Raji (cell line): ENCODE results near the gene CYP1A2.

Experiments
- POLR2A ChIP-seq: IDR thresholded peaks from 2 replicates; pipeline ENCODE4 v1.6.1; 2011; ENCODE audit warnings: low read depth, low read length, control low read depth; ENCODE audit not compliant: insufficient read depth

Gene CYP1A2

DNA sequence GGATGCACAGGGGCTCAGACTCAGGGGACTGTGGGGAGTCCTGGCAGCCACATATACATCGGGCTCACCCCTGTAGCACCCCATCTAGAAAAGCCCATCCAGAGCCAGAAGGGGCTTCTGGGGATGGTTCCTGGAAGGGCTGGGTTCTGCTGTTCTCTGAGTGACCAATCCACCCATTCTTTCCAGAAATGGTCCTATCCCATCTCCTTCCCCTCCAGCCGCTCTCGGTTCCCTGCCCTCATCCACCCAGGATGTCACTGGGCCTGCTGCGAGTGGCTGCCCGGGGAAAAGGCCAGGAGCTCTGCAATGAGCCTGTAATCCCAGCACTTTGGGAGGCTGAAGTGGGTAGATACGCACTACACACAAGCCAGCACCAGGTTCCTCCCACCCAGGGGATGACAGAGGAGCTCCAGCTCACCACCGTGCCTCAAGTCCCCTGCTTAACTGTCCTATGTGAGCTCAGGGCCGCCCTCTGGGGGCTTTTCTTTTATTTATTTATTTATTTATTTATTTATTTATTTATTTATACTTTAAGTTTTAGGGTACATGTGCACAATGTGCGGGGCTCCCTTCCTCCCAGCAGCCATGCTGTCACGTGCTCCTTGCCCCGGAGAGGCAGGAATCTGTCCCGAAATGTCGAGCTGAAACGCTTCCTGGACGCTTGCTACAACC lies 19.6 kb downstream of the CYP1A2 start:
- TF ChIP-seq POLR2A, result no peak

DNA sequence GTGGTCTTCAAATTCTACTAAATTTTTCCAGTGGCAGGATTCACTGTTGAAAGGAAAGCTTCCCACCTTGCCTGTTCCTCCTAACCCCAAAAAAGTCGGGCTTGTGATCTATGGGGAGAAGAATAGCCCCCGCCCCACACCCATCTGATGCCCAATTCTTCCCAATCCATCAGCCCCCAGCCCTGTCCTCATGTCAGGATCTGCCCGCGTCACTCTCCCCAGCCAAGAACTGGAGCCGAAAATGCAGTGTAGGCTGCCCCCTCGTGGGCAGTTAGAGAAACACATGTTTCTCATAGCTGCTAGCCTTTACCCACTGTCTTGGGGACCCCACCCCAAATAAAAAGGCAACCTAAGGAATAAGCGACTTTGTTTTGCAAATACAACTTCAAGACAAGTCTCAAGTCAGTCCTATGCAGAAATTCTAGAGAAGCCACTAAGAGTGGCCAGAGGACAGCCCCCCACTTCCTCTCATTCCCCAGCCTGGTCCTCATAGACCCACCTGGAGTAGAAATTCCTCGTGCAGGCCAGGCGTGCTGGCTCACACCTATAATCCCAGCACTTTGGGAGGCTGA lies 20.2 kb downstream of the CYP1A2 start:
- TF ChIP-seq POLR2A, result no peak

DNA sequence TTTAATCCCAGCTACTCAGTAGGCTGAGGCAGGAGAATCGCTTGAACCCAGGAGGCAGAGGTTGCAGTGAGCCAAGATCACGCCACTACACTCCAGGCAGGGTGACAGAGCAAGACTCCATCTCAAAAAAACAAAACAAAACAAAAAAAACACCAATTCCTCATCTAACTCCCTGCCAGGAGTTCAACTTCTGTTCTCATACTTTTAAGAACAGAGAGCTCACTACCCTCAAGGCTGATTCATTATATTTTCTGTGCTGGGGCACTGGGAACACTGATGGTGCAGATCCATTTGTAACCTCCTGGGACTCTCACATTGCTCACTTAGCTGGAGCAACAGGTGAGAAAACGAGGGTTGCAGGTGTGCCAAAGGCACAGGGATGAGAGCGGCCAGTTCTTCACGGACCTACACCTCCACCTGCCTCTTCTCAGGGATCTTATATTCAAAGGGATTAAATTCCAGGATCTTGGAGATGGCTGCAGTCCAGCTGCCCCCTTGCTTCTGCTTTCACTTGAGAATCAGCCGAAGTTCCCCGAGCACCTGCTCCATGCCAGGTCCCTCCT lies 20.9 kb downstream of the CYP1A2 start:
- no peak for TF ChIP-seq POLR2A

DNA sequence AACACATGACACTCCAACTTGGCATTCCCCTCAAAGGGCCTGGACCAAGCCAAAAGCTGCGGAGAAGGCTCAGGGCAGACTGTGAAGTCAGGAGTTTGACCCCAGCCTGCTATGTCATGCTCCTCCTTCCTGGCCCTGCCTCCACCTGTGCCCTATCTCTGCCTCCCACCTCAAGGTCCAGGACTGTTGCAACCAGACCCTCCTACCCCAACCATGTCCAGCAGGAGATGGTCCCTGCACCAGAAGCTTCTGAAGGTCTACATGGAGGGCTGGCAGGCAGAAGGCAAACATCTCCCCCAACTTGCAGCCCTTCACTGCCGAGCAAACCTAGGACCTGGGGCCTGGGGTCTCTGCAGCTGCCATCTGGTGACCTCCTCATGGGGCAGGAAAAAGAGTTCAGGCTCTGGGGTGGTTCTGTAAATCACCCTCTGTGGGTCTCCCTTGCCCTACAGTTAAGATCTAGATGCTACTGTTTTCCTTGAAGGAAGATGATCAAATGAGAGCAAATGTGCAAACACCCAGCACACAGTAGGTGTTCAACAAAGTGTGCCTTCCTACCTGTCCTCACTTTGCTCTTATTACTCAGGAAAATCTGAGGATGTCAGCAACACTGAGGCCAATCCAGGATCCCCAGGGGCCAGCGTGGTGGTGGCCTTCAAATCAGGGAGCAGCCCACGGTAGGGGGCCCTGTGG lies 21.7 kb downstream of the CYP1A2 start:
- TF ChIP-seq POLR2A, result no peak

DNA sequence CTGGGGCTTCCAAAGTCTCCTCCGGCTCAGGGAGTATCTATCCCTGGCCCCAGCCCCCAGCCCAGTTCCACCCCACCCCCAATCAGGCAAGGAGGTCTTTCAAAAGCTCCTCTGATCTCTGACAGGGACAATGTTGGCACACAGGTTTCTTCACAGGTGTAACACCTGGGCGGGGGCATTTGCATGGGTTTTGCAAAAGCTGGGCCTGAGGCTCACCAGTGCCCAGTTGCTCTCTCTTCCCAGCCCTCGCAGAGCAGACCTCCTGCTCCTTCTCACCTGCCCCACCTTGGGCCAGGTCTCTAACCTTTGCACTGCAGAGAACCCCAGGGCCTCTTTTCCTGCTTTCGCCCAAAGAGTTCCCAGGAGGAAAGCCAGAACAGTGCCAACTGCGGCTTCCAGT lies 24.7 kb downstream of the CYP1A2 start:
- no peak for TF ChIP-seq POLR2A

DNA sequence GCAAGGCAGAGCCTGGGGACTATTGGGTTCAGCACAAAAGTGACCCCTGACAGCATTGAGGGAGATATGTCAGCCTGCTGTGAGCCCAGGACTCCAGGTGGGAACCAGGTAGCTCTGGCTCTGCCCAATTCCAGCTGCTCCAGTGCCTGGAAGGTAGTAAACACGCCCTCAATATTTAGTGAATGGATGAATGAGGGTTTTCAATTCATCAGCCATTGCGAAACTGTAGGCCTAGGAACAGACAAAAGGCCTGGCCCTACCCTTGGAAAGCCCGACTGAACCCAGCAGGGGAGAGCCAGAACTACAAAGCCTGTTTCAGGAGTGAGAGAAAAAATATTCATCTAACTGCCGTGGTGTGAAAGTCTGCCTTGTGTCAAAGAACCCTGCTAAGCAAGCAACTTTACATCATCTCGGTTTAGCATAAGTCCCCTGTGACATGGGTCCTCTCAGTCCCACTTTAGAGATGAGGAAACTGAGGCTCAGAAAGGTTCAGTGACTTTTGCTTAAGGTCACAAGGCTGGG lies 25.1 kb downstream of the CYP1A2 start:
- TF ChIP-seq POLR2A, result no peak

DNA sequence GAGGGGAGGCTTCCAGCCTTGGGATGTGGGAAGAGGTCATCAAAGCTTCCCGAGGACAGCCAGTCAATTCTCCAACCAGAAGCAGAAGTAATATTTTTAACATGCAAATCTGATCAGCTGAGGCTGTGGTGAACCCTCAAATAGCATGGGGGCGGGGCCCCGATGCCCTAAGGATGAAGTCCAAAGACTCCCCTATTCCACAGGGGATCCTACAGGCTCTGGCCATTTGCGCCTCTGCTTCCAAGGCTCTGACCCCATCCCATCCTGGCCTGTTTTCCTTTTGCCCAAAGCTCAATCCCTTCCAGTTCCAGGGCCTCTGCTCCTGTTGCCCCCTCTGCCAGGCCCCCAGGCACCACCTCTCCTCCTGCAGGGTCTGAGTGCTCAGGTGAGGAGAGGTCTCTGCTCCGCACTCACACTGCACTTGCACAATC lies 26.5 kb downstream of the CYP1A2 start:
- TF ChIP-seq POLR2A, result no peak

DNA sequence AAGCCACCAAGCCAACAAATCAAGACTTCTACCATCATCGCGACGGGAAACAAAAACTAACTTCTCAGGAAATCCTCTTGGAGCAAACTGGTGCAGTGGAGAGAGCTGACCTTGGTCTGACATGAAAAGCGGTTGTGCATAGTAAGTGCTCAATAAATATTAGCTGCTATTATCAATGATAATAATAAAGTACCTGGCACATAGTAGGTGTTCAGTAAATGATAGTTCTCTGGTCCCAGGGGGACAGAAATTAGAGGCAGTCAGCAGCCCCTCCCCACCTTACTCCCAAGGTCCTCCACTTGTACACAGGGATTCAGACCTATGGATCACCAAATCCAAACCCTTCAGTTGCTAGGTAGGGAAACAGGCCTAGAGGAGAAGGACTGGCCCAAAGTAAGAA lies 27.2 kb downstream of the CYP1A2 start:
- TF ChIP-seq POLR2A, result no peak

DNA sequence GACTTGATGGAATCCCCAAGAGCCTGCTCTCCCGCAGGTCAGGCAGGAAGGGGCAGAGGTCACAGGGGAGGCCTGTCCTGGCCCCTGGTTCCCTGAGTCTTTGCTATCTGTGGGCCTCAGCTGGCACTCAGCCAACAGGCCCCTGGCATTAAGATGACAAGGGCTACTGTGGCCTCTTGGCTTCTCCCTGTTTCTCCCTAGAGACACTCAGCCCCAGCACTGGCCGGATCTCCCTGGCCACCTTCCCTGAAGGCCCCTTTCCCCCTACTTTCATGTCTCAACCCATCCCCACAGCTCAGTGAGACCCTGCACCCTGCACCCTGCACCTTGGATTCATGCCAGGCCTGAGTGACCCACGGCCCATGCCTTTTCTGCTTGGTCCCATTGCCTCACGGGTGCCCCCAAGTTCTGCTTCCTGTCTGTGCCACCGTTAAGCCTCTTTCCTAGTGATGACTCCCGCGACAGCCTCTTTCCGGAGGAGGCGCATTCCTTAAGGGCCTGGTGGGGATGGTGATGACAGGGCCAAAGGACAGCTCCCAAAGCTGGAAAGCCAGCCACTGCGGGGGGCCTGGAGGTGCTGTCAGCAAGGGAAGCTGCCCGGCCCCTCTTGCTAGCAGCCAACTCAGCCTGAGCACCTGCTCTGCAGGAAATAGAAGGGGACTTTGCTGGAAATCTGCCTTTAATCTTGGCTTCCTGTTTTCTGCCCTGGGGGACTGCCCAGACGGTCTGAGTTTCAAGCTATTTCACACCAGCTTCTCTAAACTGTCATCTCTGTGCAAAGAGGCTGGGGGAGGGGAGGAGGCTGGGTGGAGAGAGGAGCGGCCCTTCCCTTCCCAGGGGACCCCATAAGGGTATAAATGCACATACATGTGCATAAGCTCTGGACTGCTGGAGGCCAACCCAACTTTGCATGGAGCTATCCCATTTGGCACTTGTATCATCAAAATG lies 28.4 kb downstream of the CYP1A2 start:
- TF ChIP-seq POLR2A, result peak; percentile 88

DNA sequence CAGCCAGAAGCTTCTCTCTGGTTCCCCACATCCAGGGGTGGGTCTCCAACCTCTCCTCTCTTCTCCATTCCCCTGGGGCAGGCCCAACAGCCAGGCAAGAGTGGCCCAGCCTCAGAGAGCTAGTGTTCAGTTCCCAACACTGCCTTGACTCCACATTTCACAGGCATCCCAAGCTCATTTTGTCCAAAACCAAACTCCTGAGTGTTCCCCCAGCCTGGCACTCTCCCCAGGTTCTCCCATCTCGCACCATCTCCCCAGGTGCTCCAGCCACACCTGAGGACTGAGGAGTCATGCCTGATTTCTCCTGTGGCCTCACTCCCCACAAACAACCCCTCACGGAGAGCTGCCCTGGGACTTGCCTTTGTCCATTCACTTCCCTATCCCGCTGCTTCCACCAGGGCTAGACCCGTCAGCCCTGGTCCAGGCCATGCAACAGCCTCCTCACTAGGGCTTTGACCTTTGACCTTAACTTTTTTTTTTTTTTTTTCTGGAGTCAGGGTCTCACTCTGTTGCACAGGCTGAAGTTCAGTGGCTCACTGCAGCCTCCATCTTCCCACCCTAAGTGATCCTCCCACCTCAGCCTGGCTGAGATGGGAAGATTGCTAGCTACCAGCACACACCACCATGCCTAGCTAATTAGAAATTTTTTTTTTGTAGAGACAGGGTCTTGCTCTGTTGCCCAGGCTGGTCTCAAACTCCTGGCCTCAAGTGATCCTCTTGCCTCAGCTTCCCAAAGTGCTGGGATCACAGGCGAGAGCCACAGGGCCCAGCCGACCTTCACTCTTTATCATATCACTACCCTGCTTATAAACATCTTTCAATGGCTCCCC lies 29.3 kb downstream of the CYP1A2 start:
- peak; percentile 60; the same call in 1 of the 2 replicates for TF ChIP-seq POLR2A

DNA sequence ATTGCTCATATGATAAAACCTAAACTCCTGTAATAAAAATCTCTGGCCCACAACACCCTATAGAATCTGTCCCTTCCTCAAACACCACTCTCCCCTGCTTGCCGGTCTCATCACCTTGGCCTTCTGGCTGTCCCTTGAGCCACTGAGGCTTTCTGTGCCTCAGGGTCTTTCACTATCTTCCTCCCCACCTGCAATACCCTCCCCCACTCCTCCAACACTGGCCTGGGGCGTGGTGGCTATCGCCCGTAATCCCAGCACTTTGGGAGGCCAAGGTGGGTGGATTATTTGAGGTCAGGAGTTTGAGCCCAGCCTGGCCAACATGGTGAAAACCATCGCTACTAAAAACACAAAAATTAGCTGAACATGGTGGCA lies 29.9 kb downstream of the CYP1A2 start:
- TF ChIP-seq POLR2A, result no peak

DNA sequence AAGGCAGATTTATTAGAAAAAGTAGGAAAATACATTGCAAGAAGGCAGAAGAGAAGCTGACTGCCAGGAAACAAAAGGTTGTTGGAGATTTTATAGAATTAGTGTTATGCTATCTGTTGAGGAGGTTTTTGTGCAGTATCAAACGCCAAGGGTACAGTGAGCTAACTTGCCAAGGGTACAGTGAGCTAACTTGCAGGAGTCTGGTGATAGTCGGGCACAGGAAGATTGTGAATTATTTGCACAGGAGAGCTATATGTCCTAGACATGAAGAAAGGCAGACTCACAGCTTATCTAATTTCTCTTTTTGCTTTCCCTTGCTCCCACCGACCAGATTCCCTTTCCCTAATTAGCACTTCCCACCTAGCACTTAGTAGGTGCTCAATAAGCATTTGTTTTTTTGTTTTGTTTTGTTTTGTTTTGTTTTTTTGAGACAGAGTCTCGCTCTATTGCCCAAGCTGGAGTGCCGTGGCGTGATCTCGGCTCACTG lies 30.6 kb downstream of the CYP1A2 start:
- no peak for TF ChIP-seq POLR2A

DNA sequence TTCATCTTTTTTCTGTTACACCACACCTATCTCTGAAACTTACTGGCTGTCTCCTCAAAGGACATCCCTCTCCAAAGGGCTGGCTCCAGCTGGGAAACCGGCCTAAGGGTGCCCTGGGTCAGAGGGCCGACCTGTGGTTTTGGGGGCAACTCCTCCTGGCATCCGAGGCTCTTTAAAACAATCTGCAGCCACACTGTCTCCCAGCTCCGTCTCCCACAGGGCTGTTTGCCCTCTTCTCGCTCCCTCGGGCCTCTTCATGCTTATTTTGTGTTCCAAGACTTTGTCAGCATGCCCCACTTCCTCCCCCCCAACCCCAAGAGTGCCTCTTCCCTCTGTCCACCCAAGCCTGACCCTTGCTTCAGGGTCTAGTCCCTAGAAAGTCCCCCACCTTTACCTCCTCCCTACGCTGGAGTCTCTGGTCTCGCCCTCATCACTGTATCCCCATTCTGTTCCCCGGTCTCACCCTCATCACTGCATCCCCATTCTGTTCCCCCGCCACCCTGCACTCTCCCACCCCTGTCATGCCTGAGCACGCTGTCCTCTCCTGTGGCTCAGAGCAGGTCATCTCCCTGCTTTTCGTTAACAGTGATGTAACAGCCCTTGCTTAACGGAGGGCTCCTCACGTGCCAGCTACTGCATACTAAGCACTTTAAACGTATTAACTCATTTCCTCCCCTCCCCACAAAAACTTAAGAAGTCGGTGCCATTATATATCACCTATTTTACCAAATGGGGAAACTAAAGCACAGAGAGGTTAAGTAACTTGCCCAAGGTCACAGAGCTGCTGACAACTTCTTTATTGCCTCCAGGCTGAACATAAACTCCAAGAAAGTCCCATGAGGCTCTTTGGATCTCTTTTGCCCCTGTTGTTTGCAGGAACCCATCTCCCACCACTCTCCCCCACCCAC lies 32.1 kb downstream of the CYP1A2 start:
- TF ChIP-seq POLR2A, result peak; percentile 43
